NCI-H1105 treated with DMSO at 0.1 percent for 48 hours (cell line): Measurements from ENCODE around the gene CTRL.
A peak's percentile ranks its signal among the peaks of the same experiment; 100 is the strongest.
"Not testable (repeated sequence)": the region's sequence is repeated elsewhere in the genome, so short reads cannot be mapped to it uniquely, and the experiment has no call there.

Source experiments
- DNase-seq: peaks from one replicate; lab custom pipeline; 2025; lab: John Stamatoyannopoulos, UW

CTRL gene

DNA sequence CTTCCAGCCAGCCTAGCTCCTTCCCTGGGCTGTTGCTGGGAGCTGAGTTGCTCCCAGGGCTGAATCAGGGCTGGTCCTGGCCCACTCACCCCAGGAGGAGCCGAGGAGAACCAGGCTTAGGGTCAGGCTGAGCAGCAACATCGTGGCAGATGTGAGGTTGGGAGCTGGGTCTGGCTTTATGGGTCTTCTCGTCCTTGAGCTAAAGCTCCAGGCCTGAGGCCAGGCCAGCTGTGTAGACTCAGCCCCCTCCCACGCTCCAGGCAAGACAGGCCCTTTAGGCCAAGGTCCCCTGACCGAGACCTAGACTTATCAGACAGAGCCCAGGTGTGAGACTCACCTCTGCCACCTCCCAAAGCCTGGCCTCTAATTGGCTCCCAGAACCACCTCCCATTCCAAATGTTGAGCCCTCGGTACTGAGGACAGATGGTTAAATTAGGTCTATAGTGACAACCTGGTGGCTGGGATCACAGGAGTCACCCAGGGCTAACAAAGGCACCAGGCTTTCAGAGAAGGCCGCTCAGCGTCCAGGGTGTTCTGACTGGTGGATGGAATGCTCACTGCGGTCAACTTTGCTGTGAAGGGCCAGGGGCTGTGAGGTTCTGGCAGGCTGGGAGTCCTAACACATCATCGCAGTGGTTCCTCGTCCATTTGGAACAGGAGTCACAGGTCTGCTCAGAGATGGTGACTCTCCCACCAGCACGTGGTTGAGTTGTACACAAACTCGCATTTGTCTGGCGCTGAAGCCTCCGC, at the start of gene CTRL:
Gene CTRL, minus strand, starts transcription at position 151 of the 750 bp plus-strand sequence. Its CDS starts 10 bp downstream, at position 141.
- no peak for DNase-seq

DNA sequence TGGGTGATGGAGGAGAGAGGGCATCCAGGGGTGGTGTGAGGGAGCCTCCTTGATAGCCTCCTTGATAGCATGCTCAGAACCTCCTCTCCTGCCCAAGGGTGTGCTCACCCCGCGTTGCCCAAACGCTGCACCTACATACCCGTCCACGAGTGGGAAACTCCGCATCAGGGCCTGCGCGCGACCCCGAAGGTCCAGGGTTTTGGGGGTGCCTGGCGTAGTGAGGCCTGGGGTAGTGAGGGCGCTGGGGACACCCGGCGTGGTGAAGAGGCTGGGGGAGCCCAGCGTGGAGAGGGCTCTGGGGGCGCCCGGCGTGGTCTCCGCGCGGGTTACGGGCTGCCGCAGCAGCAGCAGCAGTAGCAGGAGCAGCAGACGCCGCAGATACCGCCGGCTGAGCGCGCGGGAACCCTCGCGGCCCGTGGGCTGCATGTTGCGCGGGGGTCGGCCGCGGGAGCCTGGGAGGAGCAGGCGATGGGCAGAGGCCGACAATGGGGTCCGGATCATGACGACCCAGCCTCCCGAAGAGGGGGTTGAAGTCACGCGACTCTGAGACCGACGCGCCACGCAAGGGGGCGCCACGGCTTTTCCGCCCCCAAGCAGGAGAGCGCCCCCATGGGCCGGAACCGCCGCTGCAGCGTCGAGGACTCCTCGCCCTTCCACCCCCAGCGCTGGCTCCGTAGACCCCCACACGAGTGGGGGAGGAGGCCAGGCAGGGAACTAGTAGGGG, 48.5 kb upstream of the CTRL start, which contains the start of gene DPEP3:
Gene DPEP3, minus strand, starts transcription at position 545 of the 724 bp plus-strand sequence. Its CDS starts 119 bp downstream, at position 426.
- DNase-seq, result no peak

DNA sequence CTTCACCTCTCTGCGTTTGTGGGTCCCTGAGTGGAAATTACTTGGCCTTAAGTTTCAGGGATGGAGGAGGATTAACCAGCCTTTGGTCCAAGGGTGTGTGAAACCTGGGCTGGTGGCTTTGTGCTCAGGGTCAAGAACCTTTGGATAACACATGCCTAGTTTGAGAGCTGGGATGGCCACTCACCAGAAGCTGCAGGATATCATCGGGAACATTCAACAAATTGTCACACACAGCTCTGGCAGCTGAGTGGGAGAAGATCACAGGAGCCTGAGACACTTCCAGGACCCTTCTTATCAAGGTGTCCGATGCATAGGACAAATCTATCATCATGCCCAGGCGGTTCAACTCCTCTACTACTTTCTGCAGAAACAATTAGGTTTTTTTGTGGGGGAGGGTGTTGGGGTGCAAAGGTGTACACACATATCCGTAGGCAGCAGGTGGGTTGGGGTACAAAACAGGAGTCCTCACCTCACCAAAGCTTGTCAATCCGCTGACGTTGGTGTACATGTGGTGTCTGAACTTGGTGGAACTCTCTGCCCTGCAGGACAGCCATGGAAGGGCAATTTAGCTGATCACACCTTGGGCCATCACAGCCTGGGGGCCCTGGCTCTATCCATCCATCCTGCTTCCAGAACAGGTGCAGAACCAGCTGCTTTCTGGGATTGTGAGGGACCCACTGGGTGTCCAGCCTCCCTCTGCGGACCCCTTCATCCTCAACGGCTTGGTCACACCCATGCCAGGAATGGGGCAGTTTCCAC, 46.0 kb upstream of the CTRL start:
- no peak for DNase-seq

DNA sequence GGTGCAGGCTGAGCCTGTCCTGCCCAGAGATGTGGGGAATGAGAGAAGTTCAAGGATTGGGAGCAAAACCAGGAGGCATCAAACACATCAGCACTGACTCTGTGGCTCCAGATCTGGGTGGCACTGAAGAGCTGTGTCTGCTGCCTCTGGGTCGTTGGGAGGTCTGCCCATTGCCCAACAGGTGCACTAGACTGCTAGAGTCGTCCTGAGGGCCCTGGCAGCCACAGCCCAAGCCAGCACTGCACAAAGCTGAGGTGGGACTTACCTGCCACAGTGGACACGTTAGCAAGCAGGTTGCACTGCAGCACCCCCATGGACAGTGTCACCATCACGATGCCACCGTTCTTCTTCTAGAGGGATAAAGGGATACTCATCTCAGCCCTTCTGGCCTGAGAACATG, 45.3 kb upstream of the CTRL start:
- no peak for DNase-seq

DNA sequence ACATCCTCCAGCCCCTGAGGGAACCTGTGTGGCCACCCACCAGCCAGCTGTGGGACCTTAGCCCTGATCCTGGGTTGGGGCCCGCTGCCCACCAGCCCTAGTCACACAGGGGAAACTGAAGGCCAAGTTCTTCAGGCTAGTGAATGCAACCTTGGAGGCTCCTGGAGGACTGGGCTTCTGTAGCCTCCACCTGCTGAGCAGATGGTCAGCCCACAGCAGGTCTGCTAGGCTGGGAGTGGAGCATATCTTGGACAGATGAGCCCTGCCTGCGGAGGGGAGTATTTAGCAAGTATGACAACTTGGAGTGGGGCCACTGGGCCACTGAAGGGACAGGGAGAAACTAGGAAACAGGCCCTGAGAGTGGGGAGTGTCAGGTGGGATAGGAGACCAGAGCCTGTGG, 44.5 kb upstream of the CTRL start:
- no peak for DNase-seq

DNA sequence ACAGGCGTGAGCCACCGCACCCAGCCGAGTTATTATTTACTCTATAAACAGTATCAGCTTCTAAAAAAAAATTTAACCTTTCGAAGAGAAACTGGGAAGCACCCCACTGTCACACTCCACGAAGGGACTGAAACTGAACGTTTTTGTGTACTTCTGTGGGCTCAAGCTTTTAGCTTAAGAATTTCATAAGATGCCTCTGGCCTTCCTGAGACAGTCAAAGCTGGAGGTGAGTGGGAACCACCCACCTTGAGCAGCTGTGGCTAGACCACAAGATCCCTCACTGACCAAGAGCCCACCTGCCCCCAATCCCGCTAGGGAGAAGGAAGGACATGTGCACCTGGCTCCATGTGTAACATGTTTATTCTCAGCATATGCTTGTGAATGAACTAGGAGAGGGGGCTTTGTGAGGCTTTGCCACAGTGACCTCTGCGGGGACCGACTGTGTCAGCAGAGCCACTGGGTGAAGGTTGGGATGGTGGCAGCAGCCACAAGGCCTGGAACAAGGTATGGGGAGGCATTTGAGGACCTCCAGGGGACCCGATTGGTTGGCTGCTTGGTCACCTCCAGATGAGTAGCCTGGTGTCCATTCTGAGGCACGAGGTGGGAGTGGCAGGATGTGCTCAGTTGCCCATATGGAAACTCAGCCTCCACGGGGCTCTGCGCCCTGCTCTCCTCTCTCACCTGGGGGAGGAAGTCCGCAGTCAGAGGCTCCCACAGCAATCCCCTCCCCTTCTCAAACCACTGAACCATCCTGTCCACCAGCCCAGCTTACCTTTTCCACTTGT, 43.9 kb upstream of the CTRL start:
- no peak for DNase-seq

DNA sequence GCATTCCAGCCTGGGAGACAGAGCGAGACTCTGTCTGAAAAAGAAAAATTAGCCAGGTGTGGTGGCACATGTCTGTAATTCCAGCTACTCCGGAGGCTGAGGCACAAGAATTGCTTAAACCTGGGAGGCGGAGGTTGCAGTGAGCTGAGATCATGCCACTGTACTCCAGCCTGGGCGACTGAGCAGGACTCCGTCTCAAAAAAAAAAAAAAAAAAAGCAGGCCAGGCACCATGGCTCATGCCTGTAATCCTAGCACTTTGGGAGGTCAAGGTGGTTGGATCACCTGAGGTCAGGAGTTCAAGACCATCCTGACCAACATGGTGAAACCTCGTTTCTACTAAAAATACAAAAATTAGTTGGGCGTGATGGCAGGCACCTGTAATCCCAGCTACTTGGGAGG, 40.6 kb upstream of the CTRL start:
- not testable (repeated sequence) for DNase-seq

DNA sequence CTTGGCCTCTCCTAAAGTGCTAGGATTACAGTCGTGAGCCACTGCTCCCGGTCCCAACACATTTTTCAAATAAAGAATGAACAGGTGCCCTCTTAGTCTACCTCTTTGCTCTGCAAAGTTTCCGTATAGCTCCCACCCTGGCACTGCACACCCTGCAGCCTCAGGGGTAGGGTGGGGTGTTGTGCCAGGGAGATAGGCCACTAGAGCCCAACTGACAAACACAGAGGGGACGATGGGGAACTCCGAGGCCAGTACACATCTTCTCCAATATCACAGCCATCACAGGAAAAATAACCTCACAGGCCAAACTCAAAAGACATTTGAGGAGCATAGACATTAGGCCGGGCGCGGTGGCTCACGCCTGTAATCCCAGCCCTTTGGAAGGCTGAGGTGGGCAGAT, 39.4 kb upstream of the CTRL start:
- DNase-seq, result no peak

DNA sequence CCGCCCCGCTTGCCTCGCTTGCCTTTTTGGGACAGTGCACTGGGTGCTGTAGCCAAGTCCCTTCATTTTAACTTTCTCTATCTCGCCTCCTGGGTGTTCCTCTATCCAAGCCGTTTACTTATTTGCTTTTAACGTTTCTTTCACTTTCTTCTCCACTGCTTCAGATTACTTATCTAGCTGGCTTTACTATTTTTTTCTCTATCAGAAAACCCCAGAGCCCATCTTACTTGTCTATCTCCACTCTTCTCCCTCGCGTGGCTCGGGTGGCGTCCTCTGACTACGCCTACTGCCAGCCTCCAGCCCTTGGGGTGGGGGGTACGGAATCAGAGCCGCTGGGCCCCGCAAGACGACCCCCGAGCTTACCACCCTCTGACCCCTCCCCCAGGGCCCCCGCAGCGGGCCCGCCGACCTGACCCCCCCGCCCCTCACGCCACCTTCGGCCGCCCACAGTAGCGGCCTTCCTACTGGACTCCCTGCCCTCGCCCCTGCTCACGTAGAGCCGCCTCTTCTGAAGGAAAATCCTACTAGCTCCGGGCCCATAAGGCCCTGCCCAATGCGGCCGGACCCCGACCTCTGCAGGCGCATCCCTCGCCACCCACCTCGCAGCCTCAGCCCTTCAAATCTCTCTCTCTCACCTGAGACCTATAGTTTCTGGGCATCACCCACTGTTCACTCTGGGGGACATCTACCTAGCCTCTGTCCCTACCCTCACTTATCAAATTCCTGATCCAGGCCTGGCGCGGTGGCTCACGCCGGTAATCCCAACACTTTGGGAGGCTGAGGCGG, 37.8 kb upstream of the CTRL start:
- DNase-seq, result no peak

DNA sequence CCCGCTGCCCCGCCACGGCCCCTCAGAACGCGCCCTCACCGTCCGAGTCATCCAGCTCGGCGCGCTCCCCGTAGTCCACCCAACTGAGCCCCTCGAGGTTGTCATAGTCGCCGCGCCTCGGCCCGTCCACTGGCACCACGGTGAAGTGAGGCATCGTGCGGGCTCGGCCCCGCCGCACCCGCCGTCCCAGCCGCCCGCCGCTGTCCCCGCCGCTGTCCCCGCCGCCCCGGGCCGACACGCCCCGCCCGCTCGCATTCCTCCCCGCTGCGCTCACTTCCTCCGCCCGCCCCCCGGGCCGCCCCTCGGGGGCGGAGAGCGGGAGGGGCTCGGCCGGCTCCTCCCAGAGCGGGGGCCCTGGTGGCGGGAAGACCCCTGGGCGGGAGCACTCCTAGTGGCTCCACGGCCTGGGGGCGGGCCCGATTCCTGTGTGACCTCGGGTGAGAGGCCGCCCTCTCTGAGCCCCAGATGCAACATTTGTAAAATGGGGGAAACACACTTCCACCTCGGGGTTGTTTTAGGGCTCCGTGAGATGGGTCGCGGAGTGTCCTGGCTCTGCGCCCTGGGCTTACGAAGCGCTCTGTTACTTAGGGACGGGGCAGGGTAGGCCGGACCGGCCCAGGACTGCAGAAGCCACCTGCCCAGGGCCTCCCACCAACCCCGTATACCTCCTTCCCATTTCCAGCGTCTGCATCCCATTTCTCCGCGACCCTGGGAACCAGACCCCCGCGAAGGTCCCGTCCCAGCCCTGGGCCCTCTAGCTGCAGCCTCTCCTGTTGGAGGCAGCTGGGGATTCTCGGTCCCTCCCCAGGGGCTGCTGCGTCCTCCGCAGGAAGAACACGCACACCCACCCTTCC, 37.0 kb upstream of the CTRL start, which contains the start of gene SLC12A4:
Gene SLC12A4, minus strand, starts transcription at position 238 of the 854 bp plus-strand sequence. Its CDS starts 84 bp downstream, at position 154.
- peak; percentile 34 for DNase-seq

DNA sequence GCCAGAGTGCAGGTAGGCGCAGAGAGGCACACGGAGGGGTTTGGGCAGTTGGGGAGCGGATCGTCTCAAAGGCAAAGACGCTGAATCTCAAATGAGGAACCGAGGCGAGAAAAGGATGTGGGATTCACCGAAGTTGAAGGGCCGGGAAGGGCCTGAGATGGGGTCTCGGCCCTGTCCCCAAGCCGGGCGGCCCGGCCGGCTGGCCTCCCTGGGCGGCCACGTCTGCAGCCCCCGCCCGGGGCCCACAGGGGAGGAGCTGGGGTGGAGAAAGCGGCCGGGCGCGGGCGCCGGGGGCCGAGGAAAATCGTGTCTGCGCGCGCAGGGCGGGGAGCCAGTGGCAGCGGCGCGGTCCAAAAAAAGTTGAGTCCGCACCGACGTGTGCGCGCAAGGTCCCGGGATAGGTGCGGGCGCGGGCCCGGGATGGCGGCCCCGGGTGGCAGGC, 36.3 kb upstream of the CTRL start:
- DNase-seq, result no peak

DNA sequence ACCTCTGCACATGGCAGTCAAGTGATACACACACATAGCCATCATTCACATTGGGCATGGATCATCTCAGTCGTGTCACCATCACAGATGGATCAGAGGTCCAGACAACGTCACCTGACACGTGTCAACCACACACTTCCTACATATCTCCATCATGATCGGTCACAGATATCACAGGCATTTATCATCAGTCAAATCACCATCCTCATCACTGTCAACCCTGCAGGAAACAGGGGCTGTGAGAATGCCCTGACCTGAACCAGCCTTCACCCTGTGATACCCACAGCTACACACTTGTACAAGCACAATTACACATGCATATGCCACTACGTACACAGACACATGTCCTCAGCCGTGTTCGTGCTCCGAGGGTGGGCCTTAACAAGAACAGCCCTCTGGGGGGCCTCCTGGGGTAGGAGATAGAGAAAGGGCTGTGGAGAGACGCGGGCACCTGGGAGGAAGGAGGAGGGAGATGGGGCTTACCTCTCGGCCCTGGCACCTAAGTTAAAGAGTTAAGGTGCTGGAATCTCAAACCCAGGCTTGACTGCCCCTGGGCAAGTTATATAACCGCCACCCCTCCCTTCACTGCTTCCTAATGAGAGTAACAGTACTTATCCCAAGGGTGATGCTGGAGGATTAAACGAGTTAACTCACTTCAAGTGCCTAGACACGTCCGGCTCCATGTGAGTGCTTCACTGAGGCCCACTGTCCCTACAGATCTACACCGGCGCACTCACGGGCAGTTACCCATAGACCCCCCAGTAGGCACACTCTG, 35.7 kb upstream of the CTRL start:
- no peak for DNase-seq

DNA sequence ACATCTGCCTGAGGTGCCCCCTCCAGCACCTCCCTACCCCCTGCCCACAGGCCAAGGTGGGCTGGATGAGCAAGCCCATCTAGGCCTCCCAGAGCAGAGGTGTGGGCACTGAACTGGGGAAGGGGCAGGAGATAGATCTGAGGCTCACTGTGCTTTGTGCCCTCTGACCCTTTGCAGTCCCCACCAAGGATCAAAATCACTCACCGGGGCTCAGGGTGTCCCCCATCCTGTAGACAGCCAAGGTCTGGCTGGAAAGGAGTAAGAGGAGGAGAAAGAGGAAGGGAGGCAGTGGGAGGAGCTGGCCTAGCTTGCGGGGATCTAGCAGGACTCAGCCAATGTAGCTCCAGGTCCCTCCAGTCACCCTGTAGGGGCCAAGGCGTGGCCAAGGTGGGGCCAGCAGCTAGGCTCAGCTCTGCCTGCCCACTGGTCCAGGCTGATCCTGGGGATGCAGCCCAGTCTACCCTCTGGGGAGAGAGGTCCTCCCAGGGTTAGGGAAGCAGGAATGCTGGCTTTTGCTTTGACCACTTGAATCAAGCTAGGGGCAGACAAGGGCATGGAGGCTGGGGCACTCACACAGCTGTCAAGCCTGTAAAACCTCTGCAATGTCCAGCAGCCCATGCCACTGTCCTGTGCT, 35.0 kb upstream of the CTRL start:
- DNase-seq, result no peak

DNA sequence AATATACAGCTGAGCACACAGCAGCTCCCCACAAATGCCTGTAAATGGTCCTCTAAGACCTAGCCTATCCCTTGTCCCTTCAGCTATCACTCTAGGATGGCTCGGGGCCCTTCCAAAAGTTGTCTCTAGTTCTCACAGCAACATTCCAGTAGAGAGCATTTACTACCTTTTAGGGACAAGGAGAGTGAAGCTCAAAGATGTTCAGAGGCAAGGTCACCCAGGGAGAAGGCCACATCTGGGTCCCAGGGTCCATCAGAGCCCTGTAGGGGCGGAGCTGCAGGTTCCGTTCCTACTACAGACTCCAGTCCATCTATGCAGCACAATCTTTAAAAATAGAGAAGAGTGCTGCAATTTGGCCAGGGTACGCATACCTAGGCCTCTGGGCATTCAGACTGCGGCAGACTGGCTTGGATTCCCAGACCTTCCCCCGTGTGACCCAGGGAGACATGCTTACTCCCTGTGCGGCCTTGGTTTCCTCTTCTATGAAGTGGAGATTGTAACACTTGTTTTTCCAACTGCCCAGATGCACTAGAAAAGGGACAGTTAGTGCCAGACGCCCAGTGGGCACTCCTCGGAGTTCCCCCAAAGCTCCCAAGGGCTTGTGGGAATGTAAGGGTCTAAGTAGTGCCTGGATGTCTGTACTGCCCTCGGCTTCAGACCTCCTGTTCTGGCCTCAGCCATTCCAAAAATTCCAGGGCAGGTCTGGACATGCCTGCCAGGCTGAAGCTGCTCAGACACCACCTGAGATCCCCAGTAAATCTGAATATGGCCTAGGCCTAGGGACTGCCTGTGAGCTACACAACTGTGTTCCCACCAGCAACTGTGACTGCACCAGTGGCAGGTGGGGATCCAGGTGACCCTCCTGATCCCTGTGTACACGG, 34.2 kb upstream of the CTRL start:
- DNase-seq, result no peak

DNA sequence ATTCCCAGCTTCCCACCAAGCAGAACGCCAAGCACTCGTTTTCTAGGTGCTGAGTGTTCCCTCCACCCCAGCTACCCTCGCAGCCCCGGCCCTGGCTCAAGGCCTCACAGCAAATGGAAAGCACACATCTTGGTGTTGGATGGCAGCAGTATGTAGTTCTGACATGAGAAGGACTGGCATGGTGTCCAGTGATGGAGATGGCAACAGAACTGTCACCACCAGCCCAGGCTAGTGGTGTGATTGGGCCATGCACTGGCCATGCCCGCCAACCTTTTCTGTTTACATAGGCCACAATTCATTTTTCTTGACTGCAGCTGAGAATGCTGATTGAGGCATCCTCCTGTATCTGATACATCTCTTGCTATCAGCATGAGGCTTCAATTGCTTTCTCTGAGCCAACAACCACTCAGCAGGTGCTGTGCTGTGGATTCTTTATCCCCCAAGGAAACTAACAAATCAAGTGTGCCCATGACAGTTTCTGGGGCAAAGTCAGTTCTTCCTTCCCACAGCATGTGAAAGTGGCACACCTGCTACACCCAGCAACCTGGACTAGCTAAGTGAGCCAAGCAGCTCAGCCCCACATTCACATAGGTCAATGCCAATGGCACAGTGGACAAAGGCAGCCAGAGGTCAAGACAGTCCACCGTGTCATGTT, 32.9 kb upstream of the CTRL start:
- DNase-seq, result no peak

DNA sequence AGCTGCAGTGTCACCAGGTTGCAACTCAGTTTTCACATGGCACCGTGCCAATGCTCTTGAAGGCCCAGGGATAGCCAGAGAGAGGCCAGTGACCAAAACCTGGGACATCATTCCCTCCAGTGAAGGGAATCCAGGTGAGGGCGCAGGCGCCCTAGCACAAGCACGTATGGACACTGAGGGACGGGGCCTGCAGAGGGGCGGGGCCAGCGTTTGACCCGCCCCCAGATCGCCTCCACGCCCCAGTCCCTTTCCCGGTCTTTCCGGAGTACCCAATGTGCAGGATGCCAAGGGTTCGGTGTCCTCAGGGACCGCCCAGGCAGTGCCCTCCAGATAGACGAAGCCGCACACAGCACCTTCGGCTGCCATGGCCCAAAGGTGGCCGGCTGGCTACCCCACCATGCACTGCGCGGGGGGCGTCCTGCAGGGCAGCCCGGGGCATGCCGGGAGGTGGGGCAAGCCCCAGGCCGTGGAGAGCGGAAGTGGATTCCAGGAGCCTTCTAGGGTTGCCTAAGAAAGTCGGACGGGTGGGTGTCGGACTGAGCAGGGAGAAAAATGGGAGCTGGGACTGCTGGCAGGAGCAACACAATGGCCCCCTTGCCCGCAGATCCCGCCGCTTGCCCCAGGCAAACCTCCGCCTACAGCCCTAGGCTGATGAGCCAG, 32.1 kb upstream of the CTRL start:
- DNase-seq, result no peak

DNA sequence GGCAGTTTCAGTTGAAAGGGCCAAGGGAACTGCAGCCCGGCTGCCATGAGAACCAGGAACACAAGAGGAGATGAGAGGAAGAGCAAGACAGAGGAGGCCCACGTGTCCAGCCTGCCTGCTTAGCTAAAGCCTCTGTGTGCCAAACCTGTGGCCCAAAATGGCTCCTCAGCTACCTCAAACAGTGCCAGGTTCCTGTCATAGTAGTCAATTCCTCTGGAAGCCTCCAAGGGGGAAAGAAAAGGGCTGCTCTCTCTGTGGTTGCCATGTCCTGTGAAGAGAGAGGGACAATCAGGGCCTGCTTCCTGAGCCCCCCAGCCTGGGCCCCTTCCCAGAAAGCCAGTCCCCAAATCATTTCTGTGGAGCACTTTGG, 31.6 kb upstream of the CTRL start:
- DNase-seq, result no peak
